Measurements from ENCODE around the gene PFDN2. TPM values are rescaled to one million over a fixed set of nuclear protein-coding genes. Genes with fewer than 3 reads are reported as not detected.

PFDN2 gene
- total RNA-seq, 1 donor from 2014 or later = 16.3 TPM

DNA sequence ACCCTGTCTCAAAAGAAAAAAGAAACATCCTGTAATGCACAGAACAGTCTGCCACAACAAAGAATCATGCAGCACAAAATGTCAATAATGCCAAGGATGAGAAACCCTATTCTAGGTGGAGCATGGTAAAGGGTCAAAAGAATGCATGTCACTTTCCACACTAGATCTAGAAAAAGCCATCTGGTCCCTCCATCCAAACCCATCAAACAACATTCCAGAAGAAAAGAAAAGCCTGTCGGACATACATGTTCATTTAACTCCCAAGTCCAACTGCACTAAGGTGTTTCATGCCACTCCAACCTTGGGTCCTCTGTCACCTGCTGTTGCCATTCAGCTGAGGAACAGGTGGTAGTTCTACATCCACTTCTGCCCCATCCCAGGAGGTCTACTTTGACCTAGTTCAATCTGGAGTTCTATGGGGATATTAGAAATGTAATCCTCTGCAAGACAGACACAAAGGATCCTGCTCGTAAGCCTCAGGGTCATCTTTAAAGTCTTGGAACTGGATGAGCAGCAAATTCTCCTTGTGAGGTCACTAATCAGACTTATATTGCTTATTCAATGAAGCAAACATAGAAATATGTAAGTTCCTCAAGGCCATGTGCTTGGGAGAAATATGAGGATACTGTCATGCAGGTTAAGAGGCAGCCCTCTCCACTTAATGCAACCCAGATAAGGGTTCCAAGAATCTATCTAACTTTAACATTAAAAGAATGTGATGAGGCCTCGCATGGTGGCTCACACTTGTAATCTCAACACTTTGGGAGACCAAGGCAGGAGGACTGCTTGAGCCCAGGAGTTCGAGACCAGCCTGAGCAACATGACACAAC, 11.0 kb upstream of the PFDN2 start:
- no peak for DNase-seq (ENCODE audit: low spot score in 2 of 2)
- intact Hi-C loops (cut with DNase I) = no loop called here
- Histone ChIP-seq H3K36me3 (peaks cover 37 to 47% of the 10 kb centered on the region in 2 donors), H3K4me3 (no peak overlapping the region), H3K9me3 (no peaks in the 10 kb centered on the region), H3K27ac (no peak overlapping the region), H3K4me1 (peaks cover 5 to 21% of the 10 kb centered on the region in 2 donors), H3K27me3 (no peaks in the 10 kb centered on the region)
- TF ChIP-seq CTCF (IDR thresholded peaks at IDR 0.05) = no peak

GRCh38 chr1:161127649-161128048, 9.8 kb upstream of the PFDN2 start:
- Histone ChIP-seq H3K4me3 (no peak overlapping the region), H3K27me3 (no peaks in the 10 kb centered on the region), H3K27ac (no peak overlapping the region), H3K9me3 (no peaks in the 10 kb centered on the region), H3K36me3 (peaks cover 46 to 59% of the 10 kb centered on the region in 2 donors), H3K4me1 (peaks cover 5 to 18% of the 10 kb centered on the region in 2 donors)
- intact Hi-C loops (cut with DNase I) = no loop called here
- no peak for DNase-seq (ENCODE audit: low spot score in 2 of 2)
- no peak for TF ChIP-seq CTCF (IDR thresholded peaks at IDR 0.05)

GRCh38 chr1:161122967-161123366, 5.1 kb upstream of the PFDN2 start:
- Histone ChIP-seq H3K4me1 (peaks cover 8 to 20% of the 10 kb centered on the region in 2 donors), H3K4me3 (no peak overlapping the region), H3K27ac (no peak overlapping the region), H3K27me3 (no peaks in the 10 kb centered on the region), H3K9me3 (no peaks in the 10 kb centered on the region), H3K36me3 (peaks cover 58 to 75% of the 10 kb centered on the region in 2 donors)
- TF ChIP-seq CTCF (IDR thresholded peaks at IDR 0.05) = no peak
- no peak for DNase-seq (ENCODE audit: low spot score in 2 of 2)
- intact Hi-C loops (cut with DNase I) = no loop called here

- intact Hi-C loops (cut with DNase I) = no loop called here
- H3K4me3 ChIP-seq = no peak overlapping the region
- peaks cover 53 to 64% of the 10 kb centered on the region in 2 donors for H3K36me3 ChIP-seq
These were observed 4.0 kb upstream of the PFDN2 start for GRCh38 chr1:161121834-161122233.

DNA sequence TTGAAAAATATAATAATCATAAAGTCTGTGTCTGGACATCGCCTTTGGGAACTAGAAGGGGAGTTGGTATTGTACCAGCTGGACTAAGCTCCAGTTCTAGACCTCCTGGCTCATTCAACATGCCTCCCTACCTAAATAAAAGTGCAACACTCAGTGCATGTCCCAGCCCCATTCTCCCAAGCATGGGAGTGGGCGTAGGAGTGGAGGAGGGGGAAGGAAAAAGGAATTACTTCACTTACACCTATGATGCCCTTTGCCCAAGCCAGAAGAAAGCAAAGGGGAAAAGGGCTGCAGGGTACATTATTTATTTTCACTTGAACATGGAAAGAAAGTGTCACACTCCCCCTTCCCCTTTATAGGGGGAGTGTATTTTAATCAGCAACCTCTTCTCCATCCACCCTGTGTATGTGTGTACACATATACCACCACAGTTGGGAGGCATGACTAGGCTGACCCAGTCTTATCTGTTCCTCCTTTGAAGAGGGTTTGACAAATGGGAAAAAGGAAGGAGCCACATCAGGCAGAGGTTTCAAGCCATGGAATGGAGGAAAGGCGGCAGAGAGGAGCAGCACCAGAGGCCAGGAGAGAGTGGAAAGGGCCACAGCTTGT, 3.3 kb upstream of the PFDN2 start:
- no peak for TF ChIP-seq CTCF (IDR thresholded peaks at IDR 0.05)
- intact Hi-C loops (cut with DNase I) = no loop called here
- Histone ChIP-seq H3K36me3 (peaks cover 47 to 59% of the 10 kb centered on the region in 2 donors), H3K27ac (no peak overlapping the region), H3K4me3 (no peak overlapping the region), H3K4me1 (peaks cover 10 to 24% of the 10 kb centered on the region in 2 donors), H3K9me3 (no peaks in the 10 kb centered on the region), H3K27me3 (no peaks in the 10 kb centered on the region)
- no peak for DNase-seq (ENCODE audit: low spot score in 2 of 2)

More at GRCh38 chr1:161121834-161122233, 4.0 kb upstream of the PFDN2 start:
- no peaks in the 10 kb centered on the region for H3K9me3 ChIP-seq
- DNase-seq (ENCODE audit: low spot score in 2 of 2) = no peak
- H3K27ac ChIP-seq = no peak overlapping the region
- peaks cover 9 to 17% of the 10 kb centered on the region in 2 donors for H3K4me1 ChIP-seq
- H3K27me3 ChIP-seq = no peaks in the 10 kb centered on the region
- TF ChIP-seq CTCF (IDR thresholded peaks at IDR 0.05) = no peak

All from ascending aorta (tissue), 2 donors.